ENCODE data around the gene SNRPA1. TPM values are rescaled to one million over a fixed set of nuclear protein-coding genes. Genes with fewer than 3 reads are reported as not detected.
A peak's percentile ranks its signal among the peaks of the same experiment; 100 is the strongest.
"Not testable (repeated sequence)": the region's sequence is repeated elsewhere in the genome, so short reads cannot be mapped to it uniquely, and the experiment has no call there.

Gene SNRPA1
- total RNA-seq, 1 experiment from 2014 or later: 32.3 TPM

- not testable (repeated sequence) for H3K27me3 ChIP-seq (ENCODE audit: control insufficient read depth, insufficient read depth, low read length); DNase-seq; H3K4me3 ChIP-seq (ENCODE audit: insufficient read depth, low read depth, low read length)
- H3K36me3 ChIP-seq (replicated peaks; ENCODE audit: control insufficient read depth, insufficient read depth, low read length): peaks cover 36% of the 10 kb centered on the region
These were observed 7.7 kb downstream of the SNRPA1 start for GRCh38 chr15:101287342-101287741.

GRCh38 chr15:101286471-101287114 lies 8.5 kb downstream of the SNRPA1 start:
- DNase-seq: no peak
- Histone ChIP-seq H3K36me3 (replicated peaks; ENCODE audit: control insufficient read depth, insufficient read depth, low read length) (peaks cover 34% of the 10 kb centered on the region), H3K4me3 (ENCODE audit: insufficient read depth, low read depth, low read length) (no peak overlapping the region), H3K27me3 (ENCODE audit: control insufficient read depth, insufficient read depth, low read length) (no peaks in the 10 kb centered on the region)

- DNase-seq: no peak
- Histone ChIP-seq H3K36me3 (replicated peaks; ENCODE audit: control insufficient read depth, insufficient read depth, low read length) (peaks cover 36% of the 10 kb centered on the region), H3K27me3 (ENCODE audit: control insufficient read depth, insufficient read depth, low read length) (no peaks in the 10 kb centered on the region), H3K4me3 (ENCODE audit: insufficient read depth, low read depth, low read length) (no peak overlapping the region)
These were observed 11.1 kb downstream of the SNRPA1 start for GRCh38 chr15:101283931-101284330.

- Histone ChIP-seq H3K27me3 (ENCODE audit: control insufficient read depth, insufficient read depth, low read length) (no peaks in the 10 kb centered on the region), H3K4me3 (ENCODE audit: insufficient read depth, low read depth, low read length) (no peak overlapping the region), H3K36me3 (replicated peaks; ENCODE audit: control insufficient read depth, insufficient read depth, low read length) (peaks cover 20% of the 10 kb centered on the region)
- no peak for DNase-seq
These were observed 15.0 kb downstream of the SNRPA1 start for GRCh38 chr15:101280007-101280406.

- DNase-seq: peak; percentile 40
- no peaks in the 10 kb centered on the region for H3K27me3 ChIP-seq (ENCODE audit: control insufficient read depth, insufficient read depth, low read length)
- peaks cover 30% of the 10 kb centered on the region for H3K36me3 ChIP-seq (replicated peaks; ENCODE audit: control insufficient read depth, insufficient read depth, low read length)
- peak overlapping the region; percentile 48 for H3K4me3 ChIP-seq (ENCODE audit: insufficient read depth, low read depth, low read length)
These were observed 17.0 kb downstream of the SNRPA1 start for GRCh38 chr15:101277943-101278564.

GRCh38 chr15:101277038-101277822 lies 17.8 kb downstream of the SNRPA1 start, which contains the start of gene SELENOS:
Gene SELENOS (minus strand): TSS chr15:101277485. CDS start chr15:101277417, 68 bp downstream.
- no peaks in the 10 kb centered on the region for H3K27me3 ChIP-seq (ENCODE audit: control insufficient read depth, insufficient read depth, low read length)
- H3K4me3 ChIP-seq (ENCODE audit: insufficient read depth, low read depth, low read length): peak within 1 kb of the TSS; percentile 93
- DNase-seq: peak; percentile 98
- H3K36me3 ChIP-seq (replicated peaks; ENCODE audit: control insufficient read depth, insufficient read depth, low read length): peaks cover 33% of the 10 kb centered on the region

- peak overlapping the region; percentile 93 for H3K4me3 ChIP-seq (ENCODE audit: insufficient read depth, low read depth, low read length)
- peak; percentile 42 for DNase-seq
- H3K36me3 ChIP-seq (replicated peaks; ENCODE audit: control insufficient read depth, insufficient read depth, low read length): peaks cover 35% of the 10 kb centered on the region
These were observed 18.5 kb downstream of the SNRPA1 start for GRCh38 chr15:101276501-101277037.

GRCh38 chr15:101275018-101275417 lies 20.0 kb downstream of the SNRPA1 start:
- no peaks in the 10 kb centered on the region for H3K27me3 ChIP-seq (ENCODE audit: control insufficient read depth, insufficient read depth, low read length)
- peaks cover 40% of the 10 kb centered on the region for H3K36me3 ChIP-seq (replicated peaks; ENCODE audit: control insufficient read depth, insufficient read depth, low read length)
- DNase-seq: no peak
- no peak overlapping the region for H3K4me3 ChIP-seq (ENCODE audit: insufficient read depth, low read depth, low read length)

More at GRCh38 chr15:101276501-101277037, 18.5 kb downstream of the SNRPA1 start:
- H3K27me3 ChIP-seq (ENCODE audit: control insufficient read depth, insufficient read depth, low read length): no peaks in the 10 kb centered on the region

- Histone ChIP-seq H3K36me3 (replicated peaks; ENCODE audit: control insufficient read depth, insufficient read depth, low read length) (peaks cover 40% of the 10 kb centered on the region), H3K27me3 (ENCODE audit: control insufficient read depth, insufficient read depth, low read length) (no peaks in the 10 kb centered on the region), H3K4me3 (ENCODE audit: insufficient read depth, low read depth, low read length) (no peak overlapping the region)
- DNase-seq: no peak
These were observed 21.5 kb downstream of the SNRPA1 start for GRCh38 chr15:101273534-101273933.

GRCh38 chr15:101272584-101272983 lies 22.5 kb downstream of the SNRPA1 start:
- no peak for DNase-seq
- Histone ChIP-seq H3K36me3 (replicated peaks; ENCODE audit: control insufficient read depth, insufficient read depth, low read length) (peaks cover 40% of the 10 kb centered on the region), H3K27me3 (ENCODE audit: control insufficient read depth, insufficient read depth, low read length) (no peaks in the 10 kb centered on the region), H3K4me3 (ENCODE audit: insufficient read depth, low read depth, low read length) (no peak overlapping the region)

GRCh38 chr15:101269479-101270223 lies 25.4 kb downstream of the SNRPA1 start:
- Histone ChIP-seq H3K36me3 (replicated peaks; ENCODE audit: control insufficient read depth, insufficient read depth, low read length) (peaks cover 32% of the 10 kb centered on the region), H3K4me3 (ENCODE audit: insufficient read depth, low read depth, low read length) (no peak overlapping the region), H3K27me3 (ENCODE audit: control insufficient read depth, insufficient read depth, low read length) (no peaks in the 10 kb centered on the region)
- peak; percentile 64 for DNase-seq

GRCh38 chr15:101267320-101268104 lies 27.5 kb downstream of the SNRPA1 start:
- no peak overlapping the region for H3K4me3 ChIP-seq (ENCODE audit: insufficient read depth, low read depth, low read length)
- peak; percentile 70 for DNase-seq
- peaks cover 12% of the 10 kb centered on the region for H3K36me3 ChIP-seq (replicated peaks; ENCODE audit: control insufficient read depth, insufficient read depth, low read length)
- H3K27me3 ChIP-seq (ENCODE audit: control insufficient read depth, insufficient read depth, low read length): no peaks in the 10 kb centered on the region

GRCh38 chr15:101266787-101267186 lies 28.3 kb downstream of the SNRPA1 start:
- no peaks in the 10 kb centered on the region for H3K27me3 ChIP-seq (ENCODE audit: control insufficient read depth, insufficient read depth, low read length)
- no peak for DNase-seq
- H3K4me3 ChIP-seq (ENCODE audit: insufficient read depth, low read depth, low read length): no peak overlapping the region
- peaks cover 8% of the 10 kb centered on the region for H3K36me3 ChIP-seq (replicated peaks; ENCODE audit: control insufficient read depth, insufficient read depth, low read length)
